K562 (cell line): ENCODE measurements around the gene NOTCH3. TPM values are rescaled to one million over a fixed set of nuclear protein-coding genes. Genes with fewer than 3 reads are reported as not detected.
A peak's percentile ranks its signal among the peaks of the same experiment; 100 is the strongest.

ENCODE experiments used
- ATF6 ChIP-seq: sonication (generic); formaldehyde crosslinking; IDR thresholded peaks from 2 replicates; pipeline ENCODE4 v1.4.0; 2020; ENCODE audit warnings: mild to moderate bottlenecking, missing genetic modification reagents
- E4F1 ChIP-seq: fragments of 250-450 bp; sonication (Bioruptor Pico); IDR thresholded peaks from 2 replicates; pipeline ENCODE4 v1.5.0; 2021; ENCODE audit warnings: mild to moderate bottlenecking, borderline replicate concordance
- FOXK1 ChIP-seq: sonication (generic); formaldehyde crosslinking; IDR thresholded peaks from 2 replicates; pipeline ENCODE4 v1.8.0; 2022; ENCODE audit warnings: missing genetic modification reagents, mild to moderate bottlenecking, borderline replicate concordance
- ILK ChIP-seq: fragments of 450-650 bp; IDR thresholded peaks from 2 replicates; pipeline ENCODE4 v1.6.1; 2016; ENCODE audit warnings: missing genetic modification characterization, low read depth, mild to moderate bottlenecking, missing compliant biosample characterization, moderate library complexity, borderline replicate concordance
- MYNN ChIP-seq, 2 experiments: sonication (generic); formaldehyde crosslinking in 1 of 2; IDR thresholded peaks; 2 replicates each; pipeline versions ENCODE4 v1.5.0 to v1.6.1; 2016 to 2020; ENCODE audit warnings: antibody characterized with exemption in 1 of 2, missing genetic modification reagents in 1 of 2
- PATZ1 ChIP-seq: fragments of 250-450 bp; sonication (Bioruptor Pico); IDR thresholded peaks from 2 replicates; pipeline ENCODE4 v1.5.0; 2020; ENCODE audit warnings: mild to moderate bottlenecking, borderline replicate concordance
- POLR2A ChIP-seq: fragments of 450-650 bp; conservative IDR thresholded peaks from 2 replicates; pipeline ENCODE4 v1.6.1; 2016
- POLR2AphosphoS2 ChIP-seq: IDR thresholded peaks from 2 replicates; pipeline ENCODE4 v1.6.1; 2012; ENCODE audit warnings: low read length, improper control_type of control experiment
- RBM39 ChIP-seq: fragments of 200-400 bp; formaldehyde crosslinking; optimal IDR thresholded peaks from 2 replicates; pipeline ENCODE3; 2018; ENCODE audit warnings: low read depth, low read length
- RCOR1 ChIP-seq, 2 experiments: IDR thresholded peaks; 2 replicates each; pipeline ENCODE4 v1.6.1; 2012; ENCODE audit warnings: low read depth in 2 of 2, low read length in 2 of 2, borderline replicate concordance in 1 of 2, improper control_type of control experiment in 1 of 2
- STAT6 ChIP-seq: sonication (generic); formaldehyde crosslinking; IDR thresholded peaks from 2 replicates; pipeline ENCODE4 v1.8.1; 2023; ENCODE audit warnings: mild to moderate bottlenecking, missing genetic modification reagents
- SUPT5H ChIP-seq: fragments of 450-650 bp; IDR thresholded peaks from 2 replicates; pipeline ENCODE4 v1.6.1; 2016
- TCF7L2 ChIP-seq: fragments of 150-350 bp; IDR thresholded peaks from 2 replicates; pipeline ENCODE4 v1.6.1; 2016; ENCODE audit warnings: low read depth, mild to moderate bottlenecking, low read length, moderate library complexity
- THRB ChIP-seq: fragments of 450-650 bp; formaldehyde crosslinking; conservative IDR thresholded peaks from 2 replicates; pipeline ENCODE4 v1.4.0; 2022; ENCODE audit warnings: mild to moderate bottlenecking, missing genetic modification characterization
- polyA plus RNA-seq, 8 experiments: library from polyadenylated mRNA; depleted of rRNA in 4 of 8; stranded (reverse) in 5 of 8; unstranded in 3 of 8; fragments of >200 nt; fragmentation: Nextera tagmentation in 2 of 8; fragmentation: Illumina TruSeq in 1 of 8; extraction: Ambion mirVana in 2 of 8; extraction: Trizol in 1 of 8; gene quantifications; 2 replicates each; pipeline versions ENCODE4 v1.2.1 to v1.2.3, GENCODE V29; 2011 to 2014; ENCODE audit warnings: inconsistent platforms in 1 of 8, missing spikeins in 1 of 8
- total RNA-seq, 7 experiments: library from RNA; depleted of rRNA in 6 of 7; stranded (reverse); fragments of >200 nt in 6 of 7; fragmentation: Illumina TruSeq in 2 of 7; extraction: Trizol in 2 of 7; gene quantifications; 2 replicates each; pipeline versions ENCODE4 v1.2.1 to v1.2.3, GENCODE V29; 2011 to 2021; ENCODE audit warnings: low replicate concordance in 1 of 7

NOTCH3 gene
- total and polyA plus RNA-seq, 9 of the 15 experiments (the other 6 are each of a cell fraction or from before 2014, with no cell fraction given) = under 0.01 to 1.2 (median 0.16) TPM

- TF ChIP-seq E4F1 (CRISPR knock-in tag) (no peak), POLR2AphosphoS2 (peak; percentile 58; the same call in 1 of the 2 replicates), SUPT5H (peak; percentile 60; the same call in 1 of the 2 replicates), ATF6 (CRISPR knock-in tag) (no peak), RBM39 (no peak), MYNN (IDR thresholded peaks at IDR 0.05) (0 out of 2 replicates have a peak, but pooled peaks have one; percentile 8), MYNN (CRISPR knock-in tag; IDR thresholded peaks at IDR 0.05) (no peak), PATZ1 (no peak), POLR2A (0 out of 2 replicates have a peak, but pooled peaks have one; percentile 38), RCOR1 (IDR thresholded peaks at IDR 0.05; ENCODE audit: borderline replicate concordance in 1 of 2, low read depth in 2 of 2, low read length in 2 of 2) (no peak), ILK (tag) (no peak), STAT6 (CRISPR knock-in tag) (no peak), THRB (0 out of 2 replicates have a peak, but pooled peaks have one; percentile 12), FOXK1 (no peak), TCF7L2 (no peak)
These were observed 33.8 kb upstream of the NOTCH3 start (continued) for GRCh38 chr19:15234431-15235130.
